WTC11 (cell line): ENCODE measurements around the gene GALNT6. TPM values are rescaled to one million over a fixed set of nuclear protein-coding genes. Genes with fewer than 3 reads are reported as not detected.

Experiments
- CREM ChIP-seq: sonication (generic); formaldehyde crosslinking; IDR thresholded peaks from 2 replicates; pipeline ENCODE4 v1.8.1; 2022; ENCODE audit warnings: mild to moderate bottlenecking, missing genetic modification reagents, moderate library complexity
- EMX1 ChIP-seq: fragments of 250-450 bp; sonication (Bioruptor Pico); IDR thresholded peaks from 2 replicates; pipeline ENCODE4 v1.8.0; 2021; ENCODE audit warnings: mild to moderate bottlenecking
- ESRRA ChIP-seq: sonication (generic); formaldehyde crosslinking; IDR thresholded peaks from 2 replicates; pipeline ENCODE4 v1.8.1; 2022; ENCODE audit warnings: mild to moderate bottlenecking, missing genetic modification reagents, borderline replicate concordance
- FOXJ3 ChIP-seq: sonication (generic); formaldehyde crosslinking; IDR thresholded peaks from 2 replicates; pipeline ENCODE4 v1.9.0; 2021; ENCODE audit warnings: missing genetic modification reagents, mild to moderate bottlenecking, borderline replicate concordance
- GRHL2 ChIP-seq: fragments of 250-450 bp; sonication (Bioruptor Pico); IDR thresholded peaks from 2 replicates; pipeline ENCODE4 v1.8.0; 2022; ENCODE audit warnings: mild to moderate bottlenecking, moderate library complexity; ENCODE audit not compliant: insufficient replicate concordance, severe bottlenecking
- JAZF1 ChIP-seq: fragments of 250-450 bp; sonication (Bioruptor Pico); IDR thresholded peaks from 2 replicates; pipeline ENCODE4 v1.9.0; 2021; ENCODE audit warnings: moderate library complexity, mild to moderate bottlenecking, inconsistent platforms
- NFYB ChIP-seq: sonication (generic); formaldehyde crosslinking; conservative IDR thresholded peaks from 2 replicates; pipeline ENCODE4 v1.8.0; 2022; ENCODE audit warnings: low read depth, missing genetic modification reagents
- NR1H2 ChIP-seq: sonication (generic); formaldehyde crosslinking; IDR thresholded peaks from 2 replicates; pipeline ENCODE4 v1.9.0; 2021; ENCODE audit warnings: mild to moderate bottlenecking, moderate library complexity, missing genetic modification reagents
- NR2C2 ChIP-seq: sonication (generic); formaldehyde crosslinking; IDR thresholded peaks from 2 replicates; pipeline ENCODE4 v1.8.0; 2022; ENCODE audit warnings: mild to moderate bottlenecking, missing genetic modification reagents
- NR3C1 ChIP-seq: sonication (generic); formaldehyde crosslinking; conservative IDR thresholded peaks from 2 replicates; pipeline ENCODE4 v1.8.1; 2023; ENCODE audit warnings: low read depth, mild to moderate bottlenecking, missing genetic modification reagents
- SMAD4 ChIP-seq: sonication (generic); formaldehyde crosslinking; IDR thresholded peaks from 2 replicates; pipeline ENCODE4 v1.8.0; 2022; ENCODE audit warnings: mild to moderate bottlenecking, missing genetic modification reagents
- SOX15 ChIP-seq: fragments of 250-450 bp; sonication (Bioruptor Pico); IDR thresholded peaks from 2 replicates; pipeline ENCODE4 v1.9.0; 2021; ENCODE audit warnings: mild to moderate bottlenecking
- TCF7 ChIP-seq: sonication (generic); formaldehyde crosslinking; IDR thresholded peaks from 2 replicates; pipeline ENCODE4 v1.8.0; 2022; ENCODE audit warnings: mild to moderate bottlenecking, low read depth, missing genetic modification reagents, moderate library complexity
- TEAD4 ChIP-seq: sonication (generic); formaldehyde crosslinking; IDR thresholded peaks from 2 replicates; pipeline ENCODE4 v1.8.0; 2022; ENCODE audit warnings: mild to moderate bottlenecking, missing genetic modification reagents
- ZBTB21 ChIP-seq: sonication (generic); formaldehyde crosslinking; IDR thresholded peaks from 2 replicates; pipeline ENCODE4 v1.8.1; 2023; ENCODE audit warnings: mild to moderate bottlenecking, missing genetic modification reagents, borderline replicate concordance
- ZNF121 ChIP-seq: sonication (generic); formaldehyde crosslinking; IDR thresholded peaks from 2 replicates; pipeline ENCODE4 v1.8.0; 2023; ENCODE audit warnings: missing genetic modification reagents
- ZNF396 ChIP-seq: fragments of 250-450 bp; sonication (Bioruptor Pico); IDR thresholded peaks from 2 replicates; pipeline ENCODE4 v1.8.0; 2021; ENCODE audit warnings: mild to moderate bottlenecking, moderate library complexity, borderline replicate concordance
- total RNA-seq: library from RNA; stranded (reverse); gene quantifications from 3 replicates; pipeline ENCODE4 v1.2.3, GENCODE V29; 2021
- TF ChIP-seq, protein P1 (sequence below): sonication (generic); formaldehyde crosslinking; IDR thresholded peaks from 2 replicates; pipeline ENCODE4 v1.8.1; 2022; ENCODE audit warnings: missing genetic modification reagents, borderline replicate concordance
- TF ChIP-seq, protein P2 (sequence below): sonication (generic); formaldehyde crosslinking; IDR thresholded peaks from 2 replicates; pipeline ENCODE4 v1.8.1; 2022; ENCODE audit warnings: low read depth, mild to moderate bottlenecking, moderate library complexity, missing genetic modification reagents, borderline replicate concordance
- TF ChIP-seq, protein P3 (sequence below): sonication (generic); formaldehyde crosslinking; IDR thresholded peaks from 2 replicates; pipeline ENCODE4 v1.8.1; 2022; ENCODE audit warnings: mild to moderate bottlenecking, missing genetic modification reagents, moderate library complexity, borderline replicate concordance
- TF ChIP-seq, protein P4 (sequence below): fragments of 250-450 bp; sonication (Bioruptor Pico); IDR thresholded peaks from 2 replicates; pipeline ENCODE4 v1.8.0; 2021; ENCODE audit warnings: mild to moderate bottlenecking
- TF ChIP-seq, protein P5 (sequence below): sonication (generic); formaldehyde crosslinking; IDR thresholded peaks from 2 replicates; pipeline ENCODE4 v1.8.1; 2023; ENCODE audit warnings: mild to moderate bottlenecking, missing genetic modification reagents
- TF ChIP-seq, protein P6 (sequence below): sonication (generic); formaldehyde crosslinking; conservative IDR thresholded peaks from 2 replicates; pipeline ENCODE4 v1.8.1; 2022; ENCODE audit warnings: mild to moderate bottlenecking, missing genetic modification reagents
- TF ChIP-seq, protein P7 (sequence below): sonication (generic); formaldehyde crosslinking; IDR thresholded peaks from 2 replicates; pipeline ENCODE4 v1.8.0; 2023; ENCODE audit warnings: missing genetic modification reagents
- TF ChIP-seq, protein P8 (sequence below): sonication (generic); formaldehyde crosslinking; IDR thresholded peaks from 2 replicates; pipeline ENCODE4 v1.8.1; 2023; ENCODE audit warnings: mild to moderate bottlenecking, missing genetic modification reagents, moderate library complexity
- TF ChIP-seq, protein P9 (sequence below): sonication (generic); formaldehyde crosslinking; IDR thresholded peaks from 2 replicates; pipeline ENCODE4 v1.8.1; 2023; ENCODE audit warnings: mild to moderate bottlenecking, missing genetic modification reagents, moderate library complexity
- TF ChIP-seq, protein P10 (sequence below): sonication (generic); formaldehyde crosslinking; conservative IDR thresholded peaks from 2 replicates; pipeline ENCODE4 v1.8.1; 2023; ENCODE audit warnings: mild to moderate bottlenecking, low read depth, missing genetic modification reagents, moderate library complexity

GALNT6 gene
- total RNA-seq, 1 experiment from 2014 or later = 18.3 TPM

DNA sequence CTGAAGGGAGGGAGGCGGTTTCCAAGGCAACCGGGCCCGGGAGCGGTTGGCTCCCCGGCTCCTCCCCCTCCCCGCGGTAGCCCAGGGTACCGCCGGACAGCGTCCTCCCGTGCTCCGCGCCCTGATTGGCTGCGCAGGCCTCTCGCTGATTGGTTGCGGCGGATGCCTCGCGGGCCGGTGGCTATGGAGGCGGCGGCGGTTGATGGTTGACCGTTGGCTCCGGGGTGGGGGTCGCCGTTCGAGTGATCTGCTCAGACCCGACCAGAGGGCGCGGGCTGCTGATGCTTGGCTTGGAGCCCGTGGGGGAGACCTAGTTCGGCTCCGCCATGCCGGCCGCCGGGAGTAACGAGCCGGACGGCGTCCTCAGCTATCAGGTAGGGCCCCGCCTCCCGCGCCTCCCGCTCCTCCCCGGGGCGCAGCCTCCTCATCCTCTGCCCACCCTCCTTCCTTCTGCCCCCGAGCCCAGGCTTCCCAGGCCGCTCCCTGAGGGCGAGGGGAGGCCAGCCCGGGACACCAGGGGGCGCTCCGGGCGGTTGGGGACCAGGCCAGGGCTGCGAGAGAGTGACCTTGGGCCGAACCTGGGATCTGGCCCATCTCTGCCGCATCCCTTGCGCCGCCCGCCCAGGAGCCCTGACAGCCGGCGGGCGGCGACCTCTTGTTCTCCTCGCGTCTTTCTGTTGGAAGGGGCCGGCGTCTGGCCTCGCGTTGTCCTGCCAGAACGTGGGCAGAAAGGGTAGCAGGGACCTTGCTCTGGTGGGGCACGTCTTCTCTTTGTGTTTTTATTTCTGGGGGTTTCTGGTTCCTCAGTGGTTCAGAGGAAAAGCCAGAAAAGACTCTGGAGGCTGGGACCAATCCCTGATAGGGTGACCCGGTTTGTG, 33.7 kb upstream of the GALNT6 start, which contains the start of gene SLC4A8 (continued):
- TF ChIP-seq, protein P1, sequence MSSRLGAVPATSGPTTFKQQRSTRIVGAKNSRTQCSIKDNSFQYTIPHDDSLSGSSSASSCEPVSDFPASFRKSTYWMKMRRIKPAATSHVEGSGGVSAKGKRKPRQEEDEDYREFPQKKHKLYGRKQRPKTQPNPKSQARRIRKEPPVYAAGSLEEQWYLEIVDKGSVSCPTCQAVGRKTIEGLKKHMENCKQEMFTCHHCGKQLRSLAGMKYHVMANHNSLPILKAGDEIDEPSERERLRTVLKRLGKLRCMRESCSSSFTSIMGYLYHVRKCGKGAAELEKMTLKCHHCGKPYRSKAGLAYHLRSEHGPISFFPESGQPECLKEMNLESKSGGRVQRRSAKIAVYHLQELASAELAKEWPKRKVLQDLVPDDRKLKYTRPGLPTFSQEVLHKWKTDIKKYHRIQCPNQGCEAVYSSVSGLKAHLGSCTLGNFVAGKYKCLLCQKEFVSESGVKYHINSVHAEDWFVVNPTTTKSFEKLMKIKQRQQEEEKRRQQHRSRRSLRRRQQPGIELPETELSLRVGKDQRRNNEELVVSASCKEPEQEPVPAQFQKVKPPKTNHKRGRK = no peak
- TF ChIP-seq ESRRA (peak; percentile 85; the same call in 1 of the 2 replicates), ZNF396 (CRISPR knock-in tag) (no peak), GRHL2 (CRISPR knock-in tag) (no peak), TEAD4 (CRISPR knock-in tag) (no peak), SOX15 (CRISPR knock-in tag) (no peak), NFYB (peak; percentile 92), EMX1 (CRISPR knock-in tag) (no peak), NR3C1 (CRISPR knock-in tag) (no peak), ZNF121 (CRISPR knock-in tag) (no peak), CREM (CRISPR knock-in tag) (no peak), FOXJ3 (CRISPR knock-in tag) (no peak), TCF7 (CRISPR knock-in tag) (no peak), NR1H2 (CRISPR knock-in tag) (no peak), JAZF1 (no peak), NR2C2 (no peak), ZBTB21 (CRISPR knock-in tag) (no peak), SMAD4 (no peak)
- TF ChIP-seq, protein P2, sequence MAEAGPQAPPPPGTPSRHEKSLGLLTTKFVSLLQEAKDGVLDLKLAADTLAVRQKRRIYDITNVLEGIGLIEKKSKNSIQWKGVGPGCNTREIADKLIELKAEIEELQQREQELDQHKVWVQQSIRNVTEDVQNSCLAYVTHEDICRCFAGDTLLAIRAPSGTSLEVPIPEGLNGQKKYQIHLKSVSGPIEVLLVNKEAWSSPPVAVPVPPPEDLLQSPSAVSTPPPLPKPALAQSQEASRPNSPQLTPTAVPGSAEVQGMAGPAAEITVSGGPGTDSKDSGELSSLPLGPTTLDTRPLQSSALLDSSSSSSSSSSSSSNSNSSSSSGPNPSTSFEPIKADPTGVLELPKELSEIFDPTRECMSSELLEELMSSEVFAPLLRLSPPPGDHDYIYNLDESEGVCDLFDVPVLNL (CRISPR knock-in tag) = no peak
- TF ChIP-seq, protein P3, sequence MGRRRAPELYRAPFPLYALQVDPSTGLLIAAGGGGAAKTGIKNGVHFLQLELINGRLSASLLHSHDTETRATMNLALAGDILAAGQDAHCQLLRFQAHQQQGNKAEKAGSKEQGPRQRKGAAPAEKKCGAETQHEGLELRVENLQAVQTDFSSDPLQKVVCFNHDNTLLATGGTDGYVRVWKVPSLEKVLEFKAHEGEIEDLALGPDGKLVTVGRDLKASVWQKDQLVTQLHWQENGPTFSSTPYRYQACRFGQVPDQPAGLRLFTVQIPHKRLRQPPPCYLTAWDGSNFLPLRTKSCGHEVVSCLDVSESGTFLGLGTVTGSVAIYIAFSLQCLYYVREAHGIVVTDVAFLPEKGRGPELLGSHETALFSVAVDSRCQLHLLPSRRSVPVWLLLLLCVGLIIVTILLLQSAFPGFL = no peak
- TF ChIP-seq, protein P4, sequence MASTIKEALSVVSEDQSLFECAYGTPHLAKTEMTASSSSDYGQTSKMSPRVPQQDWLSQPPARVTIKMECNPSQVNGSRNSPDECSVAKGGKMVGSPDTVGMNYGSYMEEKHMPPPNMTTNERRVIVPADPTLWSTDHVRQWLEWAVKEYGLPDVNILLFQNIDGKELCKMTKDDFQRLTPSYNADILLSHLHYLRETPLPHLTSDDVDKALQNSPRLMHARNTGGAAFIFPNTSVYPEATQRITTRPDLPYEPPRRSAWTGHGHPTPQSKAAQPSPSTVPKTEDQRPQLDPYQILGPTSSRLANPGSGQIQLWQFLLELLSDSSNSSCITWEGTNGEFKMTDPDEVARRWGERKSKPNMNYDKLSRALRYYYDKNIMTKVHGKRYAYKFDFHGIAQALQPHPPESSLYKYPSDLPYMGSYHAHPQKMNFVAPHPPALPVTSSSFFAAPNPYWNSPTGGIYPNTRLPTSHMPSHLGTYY (CRISPR knock-in tag) = no peak
- TF ChIP-seq, protein P5, sequence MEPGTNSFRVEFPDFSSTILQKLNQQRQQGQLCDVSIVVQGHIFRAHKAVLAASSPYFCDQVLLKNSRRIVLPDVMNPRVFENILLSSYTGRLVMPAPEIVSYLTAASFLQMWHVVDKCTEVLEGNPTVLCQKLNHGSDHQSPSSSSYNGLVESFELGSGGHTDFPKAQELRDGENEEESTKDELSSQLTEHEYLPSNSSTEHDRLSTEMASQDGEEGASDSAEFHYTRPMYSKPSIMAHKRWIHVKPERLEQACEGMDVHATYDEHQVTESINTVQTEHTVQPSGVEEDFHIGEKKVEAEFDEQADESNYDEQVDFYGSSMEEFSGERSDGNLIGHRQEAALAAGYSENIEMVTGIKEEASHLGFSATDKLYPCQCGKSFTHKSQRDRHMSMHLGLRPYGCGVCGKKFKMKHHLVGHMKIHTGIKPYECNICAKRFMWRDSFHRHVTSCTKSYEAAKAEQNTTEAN = no peak
- TF ChIP-seq, protein P6, sequence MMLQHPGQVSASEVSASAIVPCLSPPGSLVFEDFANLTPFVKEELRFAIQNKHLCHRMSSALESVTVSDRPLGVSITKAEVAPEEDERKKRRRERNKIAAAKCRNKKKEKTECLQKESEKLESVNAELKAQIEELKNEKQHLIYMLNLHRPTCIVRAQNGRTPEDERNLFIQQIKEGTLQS (CRISPR knock-in tag) = no peak
- TF ChIP-seq, protein P7, sequence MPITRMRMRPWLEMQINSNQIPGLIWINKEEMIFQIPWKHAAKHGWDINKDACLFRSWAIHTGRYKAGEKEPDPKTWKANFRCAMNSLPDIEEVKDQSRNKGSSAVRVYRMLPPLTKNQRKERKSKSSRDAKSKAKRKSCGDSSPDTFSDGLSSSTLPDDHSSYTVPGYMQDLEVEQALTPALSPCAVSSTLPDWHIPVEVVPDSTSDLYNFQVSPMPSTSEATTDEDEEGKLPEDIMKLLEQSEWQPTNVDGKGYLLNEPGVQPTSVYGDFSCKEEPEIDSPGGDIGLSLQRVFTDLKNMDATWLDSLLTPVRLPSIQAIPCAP (CRISPR knock-in tag) = no peak
- TF ChIP-seq, protein P8, sequence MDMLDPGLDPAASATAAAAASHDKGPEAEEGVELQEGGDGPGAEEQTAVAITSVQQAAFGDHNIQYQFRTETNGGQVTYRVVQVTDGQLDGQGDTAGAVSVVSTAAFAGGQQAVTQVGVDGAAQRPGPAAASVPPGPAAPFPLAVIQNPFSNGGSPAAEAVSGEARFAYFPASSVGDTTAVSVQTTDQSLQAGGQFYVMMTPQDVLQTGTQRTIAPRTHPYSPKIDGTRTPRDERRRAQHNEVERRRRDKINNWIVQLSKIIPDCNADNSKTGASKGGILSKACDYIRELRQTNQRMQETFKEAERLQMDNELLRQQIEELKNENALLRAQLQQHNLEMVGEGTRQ = no peak
- TF ChIP-seq, protein P9, sequence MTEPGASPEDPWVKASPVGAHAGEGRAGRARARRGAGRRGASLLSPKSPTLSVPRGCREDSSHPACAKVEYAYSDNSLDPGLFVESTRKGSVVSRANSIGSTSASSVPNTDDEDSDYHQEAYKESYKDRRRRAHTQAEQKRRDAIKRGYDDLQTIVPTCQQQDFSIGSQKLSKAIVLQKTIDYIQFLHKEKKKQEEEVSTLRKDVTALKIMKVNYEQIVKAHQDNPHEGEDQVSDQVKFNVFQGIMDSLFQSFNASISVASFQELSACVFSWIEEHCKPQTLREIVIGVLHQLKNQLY (CRISPR knock-in tag) = no peak
- TF ChIP-seq, protein P10, sequence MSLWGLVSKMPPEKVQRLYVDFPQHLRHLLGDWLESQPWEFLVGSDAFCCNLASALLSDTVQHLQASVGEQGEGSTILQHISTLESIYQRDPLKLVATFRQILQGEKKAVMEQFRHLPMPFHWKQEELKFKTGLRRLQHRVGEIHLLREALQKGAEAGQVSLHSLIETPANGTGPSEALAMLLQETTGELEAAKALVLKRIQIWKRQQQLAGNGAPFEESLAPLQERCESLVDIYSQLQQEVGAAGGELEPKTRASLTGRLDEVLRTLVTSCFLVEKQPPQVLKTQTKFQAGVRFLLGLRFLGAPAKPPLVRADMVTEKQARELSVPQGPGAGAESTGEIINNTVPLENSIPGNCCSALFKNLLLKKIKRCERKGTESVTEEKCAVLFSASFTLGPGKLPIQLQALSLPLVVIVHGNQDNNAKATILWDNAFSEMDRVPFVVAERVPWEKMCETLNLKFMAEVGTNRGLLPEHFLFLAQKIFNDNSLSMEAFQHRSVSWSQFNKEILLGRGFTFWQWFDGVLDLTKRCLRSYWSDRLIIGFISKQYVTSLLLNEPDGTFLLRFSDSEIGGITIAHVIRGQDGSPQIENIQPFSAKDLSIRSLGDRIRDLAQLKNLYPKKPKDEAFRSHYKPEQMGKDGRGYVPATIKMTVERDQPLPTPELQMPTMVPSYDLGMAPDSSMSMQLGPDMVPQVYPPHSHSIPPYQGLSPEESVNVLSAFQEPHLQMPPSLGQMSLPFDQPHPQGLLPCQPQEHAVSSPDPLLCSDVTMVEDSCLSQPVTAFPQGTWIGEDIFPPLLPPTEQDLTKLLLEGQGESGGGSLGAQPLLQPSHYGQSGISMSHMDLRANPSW = no peak
